ENCODE measurements around the gene UGP2. TPM values are rescaled to one million over a fixed set of nuclear protein-coding genes. Genes with fewer than 3 reads are reported as not detected.

UGP2 gene
- 95.9 to 143 TPM (median 113 TPM) in 5 replicates for total RNA-seq (2022; extraction: Qiagen RNA extraction)

DNA sequence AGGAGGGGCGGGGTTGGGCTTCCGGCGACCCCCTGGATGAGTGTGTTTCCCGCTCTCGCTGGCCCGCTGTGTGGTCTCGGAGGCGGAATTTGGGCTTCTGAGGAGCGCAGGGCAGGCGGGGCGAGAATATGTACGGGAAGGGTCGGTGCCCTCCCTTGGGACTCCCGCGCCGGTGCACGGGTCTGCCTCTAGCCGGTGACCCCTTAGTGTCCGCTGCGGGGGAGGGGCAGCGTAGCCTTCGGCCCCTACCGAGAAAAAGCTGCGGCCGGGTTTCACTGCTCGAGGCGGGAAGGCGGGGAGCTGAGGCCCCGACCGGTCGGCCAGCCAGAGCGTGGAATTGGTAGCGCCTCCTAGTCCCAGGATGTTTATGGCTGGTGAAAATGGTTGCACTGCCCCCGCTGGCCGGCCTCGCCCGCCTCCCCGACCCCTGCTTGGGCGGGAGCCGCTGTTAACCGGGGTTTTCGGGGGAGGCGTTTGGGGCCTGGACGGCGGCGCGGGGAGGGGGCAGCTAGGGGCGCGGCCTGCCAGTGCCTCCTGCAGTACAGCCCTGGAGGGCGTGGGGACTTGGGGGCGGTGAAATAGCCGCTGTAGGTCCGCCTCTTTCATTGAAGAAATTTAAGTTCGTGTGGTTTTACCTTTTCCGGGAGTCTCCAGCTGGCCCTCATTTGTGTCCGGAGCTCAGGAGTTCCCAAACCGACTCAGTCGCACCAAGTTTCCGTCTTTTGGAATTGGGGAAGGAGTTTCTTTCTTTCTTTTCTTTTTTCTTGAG lies at the start of gene UGP2:
Gene UGP2 (plus strand): TSS at position 643 of the 769 bp plus-strand sequence. CDS start 290 bp downstream, outside the sequence.

Other genes starting within 250 kb of the UGP2 start
- 11.2 to 17.4 TPM (median 15.7 TPM) in 5 replicates for gene VPS54, start 177.5 kb downstream of the UGP2 start, total RNA-seq (2022; extraction: Qiagen RNA extraction)

Data from A549 treated with Hydrocortisone at 1 μM for 4 hours (cell line).